DMS 273 treated with DMSO at 0.1 percent for 48 hours (cell line): ENCODE measurements around the gene KLHL10.
A peak's percentile ranks its signal among the peaks of the same experiment; 100 is the strongest.

ENCODE experiments used
- DNase-seq: peaks from one replicate; lab custom pipeline; 2025; lab: John Stamatoyannopoulos, UW

Gene KLHL10

DNA sequence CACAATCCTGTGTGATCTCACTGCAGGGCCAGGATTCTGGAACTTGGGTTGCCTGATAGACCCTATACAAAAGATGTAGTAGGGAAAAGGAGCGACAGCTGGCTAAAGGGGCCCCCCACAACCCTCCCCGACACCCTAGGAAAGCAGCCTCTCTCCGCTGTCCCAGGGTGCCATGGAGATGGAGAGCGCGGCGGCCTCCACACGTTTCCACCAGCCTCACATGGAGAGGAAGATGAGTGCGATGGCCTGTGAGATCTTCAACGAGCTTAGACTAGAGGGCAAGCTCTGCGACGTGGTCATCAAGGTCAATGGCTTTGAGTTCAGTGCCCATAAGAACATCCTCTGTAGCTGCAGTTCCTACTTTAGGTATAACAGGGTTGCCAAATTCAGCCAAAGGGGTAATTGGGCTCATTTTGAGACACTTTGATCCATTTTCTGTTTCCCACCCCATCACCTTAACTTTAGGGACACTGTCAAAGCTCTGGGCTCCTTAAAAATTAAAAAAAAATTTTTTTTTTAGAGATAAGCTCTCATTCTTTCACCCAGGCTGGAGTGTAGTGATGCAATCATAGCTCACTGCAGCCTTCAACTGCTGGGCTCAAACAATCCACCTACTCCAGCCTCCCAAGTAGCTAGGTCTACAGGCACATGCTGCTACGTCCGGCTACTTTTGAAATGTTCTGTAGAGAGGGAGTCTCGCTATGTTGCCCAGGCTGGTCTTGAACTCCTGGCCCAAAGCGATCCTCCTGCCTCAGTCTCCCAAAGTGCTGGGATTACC lies at the start of gene KLHL10:
KLHL10 (plus strand) TSS at position 65 of the 778 bp plus-strand sequence; CDS start at position 173, 108 bp downstream.
- no peak for DNase-seq

- no peak for DNase-seq
Observed at GRCh38 chr17:41792845-41793783, 44.5 kb upstream of the KLHL10 start.

GRCh38 chr17:41793784-41794539 lies 43.7 kb upstream of the KLHL10 start:
- no peak for DNase-seq

GRCh38 chr17:41794540-41794975 lies 43.1 kb upstream of the KLHL10 start:
- DNase-seq: no peak

DNA sequence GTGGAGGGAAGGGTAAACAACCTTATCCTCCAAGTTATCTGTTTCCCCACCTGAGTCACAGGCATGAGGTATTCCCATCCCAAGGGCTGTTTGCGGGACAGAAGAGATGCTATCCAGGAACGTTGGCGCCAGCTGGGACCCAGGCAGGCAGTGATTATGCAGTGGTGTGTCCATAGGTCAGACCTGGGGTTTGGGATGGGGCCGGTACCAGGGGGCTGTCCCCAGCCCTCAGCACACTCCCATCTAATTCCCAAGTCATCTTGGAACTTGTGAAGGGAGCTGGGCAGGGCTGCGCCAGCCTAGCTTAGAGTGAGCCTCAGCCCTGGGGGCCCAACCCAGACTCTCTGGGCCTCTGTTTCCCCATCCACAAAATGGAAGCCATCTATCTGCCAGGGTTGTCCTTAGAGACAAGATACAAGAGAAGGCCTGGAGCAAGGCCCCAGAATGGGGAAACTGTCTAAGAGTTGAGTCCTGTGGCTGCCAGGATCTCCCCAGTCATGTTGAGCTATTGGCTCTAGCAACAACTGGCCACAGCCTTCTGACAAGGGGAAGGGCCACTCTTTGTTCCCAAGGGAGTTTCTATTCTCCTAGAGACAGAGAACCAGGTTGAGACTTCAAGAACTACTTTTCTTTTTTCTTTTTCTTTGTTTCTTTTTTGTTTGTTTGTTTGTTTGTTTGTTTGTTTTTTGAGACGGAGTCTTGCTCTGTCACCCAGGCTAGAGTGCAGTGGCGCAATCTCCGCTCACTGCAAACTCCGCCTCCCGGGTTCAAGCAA lies 41.3 kb upstream of the KLHL10 start:
- DNase-seq: no peak

DNA sequence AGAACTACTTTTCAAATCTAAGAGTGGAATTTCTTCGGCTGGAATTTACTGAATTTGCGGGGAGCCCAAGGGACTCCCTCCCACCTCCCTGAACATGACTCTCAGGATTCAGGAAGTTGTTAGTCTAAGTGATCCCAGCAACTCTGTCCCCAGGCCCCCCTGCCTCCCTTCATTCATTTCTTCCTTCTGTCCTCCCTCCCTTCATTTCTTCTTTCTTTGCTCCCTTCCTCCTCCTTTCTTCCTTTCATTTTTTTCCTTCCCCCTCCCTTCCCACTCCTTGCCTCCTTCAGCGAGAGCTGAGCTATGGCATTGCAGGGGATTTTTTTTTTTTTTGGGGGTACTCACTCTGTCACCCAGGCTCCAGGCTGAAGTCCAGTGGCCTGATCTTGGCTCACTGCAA lies 40.2 kb upstream of the KLHL10 start:
- DNase-seq: no peak

DNA sequence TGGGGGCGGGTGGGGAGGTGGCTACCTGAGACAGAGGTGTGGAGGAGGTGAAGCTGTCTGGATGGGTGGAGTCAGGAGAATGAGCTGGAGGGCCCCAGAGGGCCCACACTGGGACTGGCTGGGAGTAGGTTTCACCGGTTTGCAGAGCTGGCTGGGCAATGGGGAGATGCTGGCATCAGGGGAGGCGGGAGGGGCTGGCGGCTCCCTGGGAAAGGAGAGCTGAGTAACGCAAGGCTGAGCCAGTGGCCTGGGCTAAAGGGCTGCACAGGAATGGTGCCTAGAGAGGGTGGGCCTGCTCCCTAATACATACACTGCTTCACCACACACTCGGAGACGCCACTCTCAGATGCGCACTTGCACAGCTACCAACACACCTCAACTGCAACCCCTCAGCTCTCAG lies 38.3 kb upstream of the KLHL10 start:
- no peak for DNase-seq

- no peak for DNase-seq
Observed at GRCh38 chr17:41800601-41801373, 36.8 kb upstream of the KLHL10 start.

GRCh38 chr17:41801374-41802271 lies 36.0 kb upstream of the KLHL10 start:
- DNase-seq: peak; percentile 28

- DNase-seq: peak; percentile 12
Observed at GRCh38 chr17:41803049-41804020, 34.3 kb upstream of the KLHL10 start.

DNA sequence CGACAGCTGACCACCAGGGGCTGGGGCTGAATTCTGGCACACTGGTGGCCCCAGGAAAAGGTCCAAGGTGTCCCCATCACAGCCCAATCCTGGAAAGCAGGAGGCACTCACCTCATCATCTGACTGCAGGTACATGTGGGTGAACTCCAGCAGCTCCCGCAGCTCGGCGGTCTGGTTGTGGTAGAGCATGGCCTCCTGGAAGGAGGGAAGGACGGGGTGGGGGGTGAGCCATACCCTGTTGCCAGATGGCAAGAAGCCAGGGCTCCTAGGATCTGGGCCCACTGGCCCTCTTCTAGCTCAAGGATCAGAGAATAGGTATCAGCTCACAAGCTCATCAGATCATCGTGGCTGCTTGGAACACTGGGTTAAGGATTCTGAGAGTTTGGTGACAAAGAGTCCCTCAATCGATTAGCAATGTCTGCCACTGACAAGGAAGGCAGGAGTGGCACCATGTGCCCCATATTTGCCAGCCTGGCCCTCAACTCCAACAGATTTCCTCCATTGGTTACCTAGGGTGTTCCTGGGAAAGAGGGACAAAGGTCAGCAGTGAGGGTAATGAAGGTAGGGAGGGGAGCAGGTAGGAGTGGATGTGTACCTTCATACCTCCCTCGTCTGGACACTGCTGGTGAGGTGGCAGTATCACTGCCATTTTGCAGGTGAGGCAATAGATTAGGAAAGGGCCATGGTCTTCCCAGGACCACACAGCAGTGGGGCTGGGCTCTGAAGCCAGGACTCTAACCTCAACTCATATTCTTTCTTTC lies 30.8 kb upstream of the KLHL10 start:
- DNase-seq: no peak

DNA sequence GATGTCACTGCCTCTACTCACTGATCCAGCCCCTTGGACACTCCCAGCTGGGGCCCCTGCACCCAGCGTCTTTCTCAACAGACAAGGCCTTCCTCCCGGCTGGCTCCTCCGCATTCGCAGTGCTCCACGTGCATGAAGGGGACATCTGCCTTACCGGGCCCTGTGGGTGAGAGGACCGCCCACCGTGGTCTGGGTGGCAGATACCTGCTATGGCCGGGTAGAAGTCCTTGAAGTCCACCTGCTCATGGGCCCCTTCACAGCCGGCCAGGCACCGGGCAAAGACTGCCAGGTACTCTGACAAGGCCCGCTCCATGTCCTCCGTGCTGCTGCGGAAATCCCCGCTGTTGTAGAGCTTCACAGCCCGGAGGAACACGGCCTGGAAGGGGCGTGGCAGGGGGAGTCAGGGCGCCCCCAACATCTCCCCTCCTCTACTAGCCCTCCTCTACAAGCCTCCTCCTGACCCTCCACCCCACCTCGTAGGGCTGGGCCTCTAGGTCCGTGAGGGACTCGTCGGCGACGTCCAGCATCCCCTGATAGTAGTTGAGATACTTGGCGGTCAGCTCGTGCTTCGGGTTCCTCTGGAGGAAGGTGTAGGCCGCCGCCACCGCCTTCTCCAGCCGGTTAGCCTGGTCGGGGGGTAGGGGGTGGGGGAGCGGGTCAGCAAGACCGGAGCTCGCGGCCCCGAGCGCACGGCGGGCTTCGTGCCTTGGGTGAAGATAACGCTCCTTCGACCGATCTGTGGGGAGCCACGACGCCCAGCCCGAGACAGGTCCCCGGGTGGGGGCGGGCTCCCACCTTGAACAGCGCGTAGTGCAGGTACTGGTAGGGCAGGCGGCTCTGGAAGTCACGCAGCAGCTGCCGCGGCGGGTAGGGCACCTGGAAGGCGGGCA lies 26.7 kb upstream of the KLHL10 start:
- DNase-seq: no peak

- DNase-seq: peak; percentile 43
Observed at GRCh38 chr17:41811549-41812380, 25.9 kb upstream of the KLHL10 start, which contains the start of gene P3H4. TSS of gene P3H4 (minus strand) at chr17:41811949. CDS start at chr17:41811915, 34 bp downstream.

GRCh38 chr17:41812381-41813151 lies 25.1 kb upstream of the KLHL10 start, which contains the start of gene FKBP10:
TSS of gene FKBP10 (plus strand) at chr17:41813004. CDS start at chr17:41813035, 31 bp downstream.
- no peak for DNase-seq
